HFF-Myc (cell line): ENCODE results near the gene PDLIM7.
"Not testable (repeated sequence)": the region's sequence is repeated elsewhere in the genome, so short reads cannot be mapped to it uniquely, and the experiment has no call there.

ENCODE experiments used
- DNase-seq: peaks from one replicate; pipeline ENCODE4 v3.0.0-alpha.2; 2011; ENCODE audit warnings: low read depth; ENCODE audit errors: extremely low read depth
- H3K4me3 ChIP-seq: replicated peaks from 2 replicates; pipeline ENCODE4 v1.5.1; 2011; ENCODE audit warnings: low read depth, mild to moderate bottlenecking, control low read depth, low read length
- TF ChIP-seq, protein P1 (sequence below): IDR thresholded peaks from 2 replicates; pipeline ENCODE4 v1.5.1; 2012; ENCODE audit warnings: mild to moderate bottlenecking, low read depth, low read length, control low read depth; ENCODE audit errors: missing control alignments

The PDLIM7 gene

DNA sequence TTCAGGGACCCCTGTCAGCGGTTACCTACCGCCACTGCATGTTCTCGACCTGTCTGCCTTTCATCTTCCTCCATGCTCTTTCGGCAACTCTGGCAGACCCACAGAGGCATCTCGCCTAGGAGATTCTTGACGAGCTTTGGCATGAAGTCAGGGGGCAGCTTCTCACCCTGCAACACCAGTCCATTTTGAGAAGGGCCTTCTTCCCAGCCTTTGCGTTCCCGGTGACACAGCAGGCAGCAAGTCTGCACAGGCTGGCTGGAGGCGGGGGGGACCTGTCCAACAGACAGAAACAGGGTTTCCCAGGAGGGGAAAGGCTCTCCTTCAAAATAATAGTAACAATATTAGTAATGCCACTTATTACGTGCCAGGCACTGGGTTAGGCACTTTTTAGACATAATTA, 41.5 kb upstream of the PDLIM7 start:
- TF ChIP-seq, protein P1, sequence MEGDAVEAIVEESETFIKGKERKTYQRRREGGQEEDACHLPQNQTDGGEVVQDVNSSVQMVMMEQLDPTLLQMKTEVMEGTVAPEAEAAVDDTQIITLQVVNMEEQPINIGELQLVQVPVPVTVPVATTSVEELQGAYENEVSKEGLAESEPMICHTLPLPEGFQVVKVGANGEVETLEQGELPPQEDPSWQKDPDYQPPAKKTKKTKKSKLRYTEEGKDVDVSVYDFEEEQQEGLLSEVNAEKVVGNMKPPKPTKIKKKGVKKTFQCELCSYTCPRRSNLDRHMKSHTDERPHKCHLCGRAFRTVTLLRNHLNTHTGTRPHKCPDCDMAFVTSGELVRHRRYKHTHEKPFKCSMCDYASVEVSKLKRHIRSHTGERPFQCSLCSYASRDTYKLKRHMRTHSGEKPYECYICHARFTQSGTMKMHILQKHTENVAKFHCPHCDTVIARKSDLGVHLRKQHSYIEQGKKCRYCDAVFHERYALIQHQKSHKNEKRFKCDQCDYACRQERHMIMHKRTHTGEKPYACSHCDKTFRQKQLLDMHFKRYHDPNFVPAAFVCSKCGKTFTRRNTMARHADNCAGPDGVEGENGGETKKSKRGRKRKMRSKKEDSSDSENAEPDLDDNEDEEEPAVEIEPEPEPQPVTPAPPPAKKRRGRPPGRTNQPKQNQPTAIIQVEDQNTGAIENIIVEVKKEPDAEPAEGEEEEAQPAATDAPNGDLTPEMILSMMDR = no peak
- no peak for DNase-seq
- no peak overlapping the region for H3K4me3 ChIP-seq

DNA sequence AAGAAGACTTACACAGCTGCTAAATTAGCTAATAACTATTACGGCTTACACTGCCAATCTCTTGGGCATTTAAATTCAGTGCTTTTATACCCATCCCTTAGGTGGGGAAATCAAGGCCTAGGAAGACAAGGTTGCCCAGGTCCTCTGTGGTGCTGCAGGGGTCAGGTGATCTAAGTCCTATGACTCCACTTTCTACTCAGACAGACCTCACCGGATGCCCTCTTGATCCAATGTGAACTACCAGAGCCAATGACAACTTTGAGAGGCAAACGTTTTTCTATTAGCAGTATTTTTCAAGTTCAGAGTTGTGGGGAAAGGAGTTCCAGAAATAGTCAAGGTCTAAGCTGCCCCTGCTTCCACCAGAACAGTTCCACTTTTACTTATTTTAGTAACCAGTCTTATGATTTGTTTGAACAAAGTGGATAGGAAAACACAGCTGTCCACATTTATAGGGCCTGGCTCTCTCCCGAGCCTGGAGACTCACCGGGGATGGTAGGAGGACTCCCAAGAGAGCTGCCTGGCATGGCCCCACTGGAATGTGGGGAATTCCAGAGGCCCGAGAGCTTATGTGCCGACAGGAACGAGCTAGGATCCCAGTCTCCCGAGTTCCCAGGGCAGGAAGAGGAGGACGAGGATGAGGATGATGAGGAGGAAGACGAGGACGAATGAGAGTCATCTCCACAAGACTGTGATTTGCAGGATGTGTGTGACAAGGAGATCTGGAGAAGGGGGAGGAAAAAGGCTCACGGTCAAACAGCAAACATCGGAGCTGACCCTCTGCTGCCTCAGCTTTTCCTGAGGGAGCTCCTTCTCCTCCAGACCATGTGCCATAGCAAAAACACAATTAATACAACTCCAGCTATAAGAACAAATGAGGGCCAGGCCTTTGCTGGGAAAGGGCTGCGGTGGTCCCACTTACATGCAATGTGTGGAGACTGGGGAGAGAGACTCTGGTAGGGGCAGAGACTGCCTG, 40.3 kb upstream of the PDLIM7 start:
- H3K4me3 ChIP-seq = no peak overlapping the region
- no peak for DNase-seq
- TF ChIP-seq, protein P1 = no peak

DNA sequence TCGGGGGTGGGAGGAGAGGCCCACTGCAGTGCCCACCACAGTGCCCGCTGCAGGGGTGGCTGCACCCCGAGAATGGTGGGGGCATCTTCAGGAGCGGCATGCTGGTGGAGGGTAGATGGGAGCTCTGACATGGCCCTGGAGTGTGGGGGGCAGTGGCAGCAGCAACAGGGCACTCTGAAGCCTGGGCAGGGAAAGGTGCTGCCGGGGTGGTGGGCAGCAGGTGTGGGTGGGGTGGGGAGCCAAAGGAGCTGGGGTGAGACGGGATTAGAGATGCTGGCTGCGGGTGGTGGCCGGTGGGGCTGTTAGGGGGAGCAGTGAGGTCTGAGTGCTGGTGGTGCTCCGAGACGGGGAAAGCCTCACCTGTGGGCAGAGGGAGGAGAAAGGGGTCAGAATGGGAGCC, 39.0 kb upstream of the PDLIM7 start:
- TF ChIP-seq, protein P1 = no peak
- H3K4me3 ChIP-seq = no peak overlapping the region
- DNase-seq = no peak

DNA sequence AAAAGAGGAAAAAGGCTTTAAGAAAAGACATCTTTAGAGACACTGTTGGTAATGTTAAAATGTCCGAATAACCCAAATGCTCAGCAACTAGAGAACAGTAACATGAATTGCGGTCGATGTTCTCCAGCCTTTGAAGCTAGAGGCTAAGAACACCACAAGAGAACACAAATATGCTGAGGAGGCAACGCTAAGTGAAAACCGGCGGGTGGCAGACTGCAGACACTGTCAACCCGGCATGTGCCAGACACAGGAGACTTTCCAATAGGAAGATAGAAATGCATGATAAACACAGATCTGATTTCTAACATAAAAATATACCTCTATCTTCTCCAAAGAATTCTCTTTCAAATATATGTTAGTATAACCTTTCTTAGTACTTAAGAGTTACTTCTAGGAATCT, 37.7 kb upstream of the PDLIM7 start:
- TF ChIP-seq, protein P1 = no peak
- H3K4me3 ChIP-seq = no peak overlapping the region
- no peak for DNase-seq

DNA sequence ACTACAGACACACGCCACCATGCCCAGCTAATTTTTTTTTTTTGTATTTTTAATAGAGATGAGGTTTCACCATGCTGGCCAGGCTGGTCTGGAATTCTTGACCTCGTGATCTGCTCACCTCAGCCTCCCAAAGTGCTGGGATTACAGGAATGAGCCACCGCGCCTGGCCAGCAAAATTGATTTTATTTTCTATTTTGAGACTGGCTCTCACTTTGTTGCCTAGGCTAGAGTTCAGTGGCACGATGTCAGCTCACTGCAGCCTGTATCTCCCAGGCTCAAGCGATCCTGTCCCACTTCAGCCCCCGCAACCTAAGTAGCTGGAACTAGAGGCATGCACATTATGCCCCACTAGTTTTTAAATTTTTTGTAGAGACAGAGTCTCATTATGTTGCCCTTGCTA, 37.0 kb upstream of the PDLIM7 start:
- H3K4me3 ChIP-seq, DNase-seq: not testable (repeated sequence)

DNA sequence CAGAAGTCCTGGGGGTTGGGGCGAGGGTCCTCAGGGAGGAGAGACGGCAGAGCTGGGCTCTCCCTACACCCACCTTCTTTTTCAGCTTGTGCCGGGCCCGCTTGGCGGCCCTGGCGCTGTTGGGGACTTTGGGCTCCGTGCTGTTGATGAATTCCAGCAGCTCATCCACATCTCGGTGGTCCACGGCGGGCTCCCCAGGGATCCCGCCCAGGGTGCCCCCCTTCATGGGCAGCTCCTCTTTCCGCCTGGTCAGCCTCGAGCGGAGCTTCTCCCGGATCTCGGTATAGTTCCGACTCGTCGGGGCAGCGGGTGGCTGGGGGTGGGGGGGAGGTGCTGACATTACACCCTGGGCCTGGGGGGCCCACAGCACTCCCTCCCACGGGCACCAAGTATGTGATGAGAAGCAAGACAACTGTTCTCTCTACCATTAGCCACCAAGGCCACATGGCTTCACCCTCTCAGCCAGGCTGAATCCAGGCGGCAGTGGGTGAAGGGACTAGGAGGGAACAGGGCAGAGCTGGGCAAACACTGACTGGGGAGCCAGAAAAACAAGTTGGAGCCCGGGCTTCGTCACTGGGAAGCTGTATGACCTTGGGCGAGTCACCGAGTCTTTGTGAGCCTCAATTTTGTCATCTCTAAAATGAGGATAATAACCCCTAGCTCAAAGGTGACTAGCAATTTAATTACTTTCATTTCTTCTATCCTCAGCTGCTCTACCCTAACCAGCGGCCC, 34.0 kb upstream of the PDLIM7 start:
- H3K4me3 ChIP-seq = no peak overlapping the region
- no peak for DNase-seq
- TF ChIP-seq, protein P1 = no peak

DNA sequence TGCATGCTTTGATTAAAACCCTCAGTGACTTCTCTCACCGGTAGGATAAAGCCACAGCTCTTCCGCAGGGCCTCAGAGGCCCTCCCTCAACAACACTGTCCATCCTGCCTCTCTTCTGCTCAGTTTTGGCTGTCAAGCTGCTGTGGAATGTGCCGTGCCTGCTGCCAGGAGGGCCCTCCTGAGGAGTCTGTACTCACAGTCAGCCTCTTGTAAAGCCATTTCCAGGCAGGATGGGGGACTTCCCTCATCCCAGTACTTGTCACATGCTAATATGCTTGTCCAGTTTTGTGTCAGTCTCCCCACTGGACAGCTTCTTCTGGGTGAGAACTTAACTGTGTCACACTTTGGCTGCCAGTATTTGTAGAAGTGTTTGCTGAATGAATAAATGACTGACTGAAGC, 33.2 kb upstream of the PDLIM7 start:
- TF ChIP-seq, protein P1 = no peak
- no peak overlapping the region for H3K4me3 ChIP-seq
- DNase-seq = no peak
